Measurements from ENCODE around the gene NEURL1.
"Not testable (repeated sequence)": the region's sequence is repeated elsewhere in the genome, so short reads cannot be mapped to it uniquely, and the experiment has no call there.

The NEURL1 gene

GRCh38 chr10:103523683-103524082, 30.2 kb downstream of the NEURL1 start:
- DNase-seq (ENCODE audit: low read depth), result no peak
- no peak overlapping the region for H3K4me3 ChIP-seq (ENCODE audit: control insufficient read depth, low read depth, low read length)
- no peak for TF ChIP-seq CTCF (IDR thresholded peaks at IDR 0.05; ENCODE audit: control insufficient read depth, insufficient read depth, low read depth, low read length, missing control alignments)

GRCh38 chr10:103525901-103526300, 32.4 kb downstream of the NEURL1 start:
- no peak overlapping the region for H3K4me3 ChIP-seq (ENCODE audit: control insufficient read depth, low read depth, low read length)
- no peak for DNase-seq (ENCODE audit: low read depth)
- TF ChIP-seq CTCF (IDR thresholded peaks at IDR 0.05; ENCODE audit: control insufficient read depth, insufficient read depth, low read depth, low read length, missing control alignments), result no peak

- not testable (repeated sequence) for H3K4me3 ChIP-seq (ENCODE audit: control insufficient read depth, low read depth, low read length); DNase-seq (ENCODE audit: low read depth)
Observed at GRCh38 chr10:103527476-103527875, 34.0 kb downstream of the NEURL1 start.

GRCh38 chr10:103528549-103528948, 35.0 kb downstream of the NEURL1 start:
- no peak for DNase-seq (ENCODE audit: low read depth)
- no peak overlapping the region for H3K4me3 ChIP-seq (ENCODE audit: control insufficient read depth, low read depth, low read length)
- TF ChIP-seq CTCF (IDR thresholded peaks at IDR 0.05; ENCODE audit: control insufficient read depth, insufficient read depth, low read depth, low read length, missing control alignments), result no peak

- no peak for TF ChIP-seq CTCF (IDR thresholded peaks at IDR 0.05; ENCODE audit: control insufficient read depth, insufficient read depth, low read depth, low read length, missing control alignments)
- no peak for DNase-seq (ENCODE audit: low read depth)
Observed at GRCh38 chr10:103529539-103529938, 36.0 kb downstream of the NEURL1 start.

GRCh38 chr10:103533827-103534226, 40.3 kb downstream of the NEURL1 start:
- no peak overlapping the region for H3K4me3 ChIP-seq (ENCODE audit: control insufficient read depth, low read depth, low read length)
- no peak for TF ChIP-seq CTCF (IDR thresholded peaks at IDR 0.05; ENCODE audit: control insufficient read depth, insufficient read depth, low read depth, low read length, missing control alignments)
- DNase-seq (ENCODE audit: low read depth), result no peak

More at GRCh38 chr10:103529539-103529938, 36.0 kb downstream of the NEURL1 start:
- H3K4me3 ChIP-seq (ENCODE audit: control insufficient read depth, low read depth, low read length), result no peak overlapping the region

- no peak overlapping the region for H3K4me3 ChIP-seq (ENCODE audit: control insufficient read depth, low read depth, low read length)
- no peak for DNase-seq (ENCODE audit: low read depth)
- no peak for TF ChIP-seq CTCF (IDR thresholded peaks at IDR 0.05; ENCODE audit: control insufficient read depth, insufficient read depth, low read depth, low read length, missing control alignments)
Observed at GRCh38 chr10:103534621-103535498, 41.4 kb downstream of the NEURL1 start.
